Measurements from ENCODE around the gene ZIC4. TPM values are rescaled to one million over a fixed set of nuclear protein-coding genes. Genes with fewer than 3 reads are reported as not detected.

The ZIC4 gene
- total and polyA plus RNA-seq, 10 donors: not detected

GRCh38 chr3:147356909-147357900 is 49.1 kb downstream of the ZIC4 start:
- Histone ChIP-seq H3K27me3 (replicated peaks in 1 of 7) (peaks cover 8 to 98% (median 94%) of the 10 kb centered on the region in 7 donors), H3K4me3 (no peak overlapping the region), H3K27ac (no peak overlapping the region), H3K9me3 (peaks cover 0 to 3% (median 0%) of the 10 kb centered on the region in 8 donors), H3K4me1 (no peaks in the 10 kb centered on the region), H3K36me3 (no peaks in the 10 kb centered on the region)
- intact Hi-C loops (cut with DNase I; ENCODE audit: low total_unique reads): no loop called here
- DNase-seq: no peak
- TF ChIP-seq CTCF (IDR thresholded peaks at IDR 0.05 in 8 of 11, conservative IDR thresholded peaks at IDR 0.05 in 3 of 11): no peak
- TF ChIP-seq POLR2AphosphoS5 (IDR thresholded peaks at IDR 0.05): no peak
- TF ChIP-seq POLR2A (IDR thresholded peaks at IDR 0.05): no peak
- WGBS, 5 donors: 8 to 16% (median 9%) methylated on average over 29 of the region's 29 CpGs

GRCh38 chr3:147356145-147356908 is 50.0 kb downstream of the ZIC4 start:
- intact Hi-C loops (cut with DNase I; ENCODE audit: low total_unique reads): no loop called here
- H3K4me1 ChIP-seq: no peaks in the 10 kb centered on the region
- peaks cover 0 to 3% (median 0%) of the 10 kb centered on the region in 8 donors for H3K9me3 ChIP-seq
- no peaks in the 10 kb centered on the region for H3K36me3 ChIP-seq
- WGBS, 5 donors: 3 to 8% (median 5%) methylated on average over 26 of the region's 26 CpGs
- no peak overlapping the region for H3K27ac ChIP-seq
- peaks cover 8 to 95% (median 89%) of the 10 kb centered on the region in 7 donors for H3K27me3 ChIP-seq (replicated peaks in 1 of 7)
- no peak for DNase-seq
- H3K4me3 ChIP-seq: no peak overlapping the region
- TF ChIP-seq POLR2A (IDR thresholded peaks at IDR 0.05): no peak
- no peak for TF ChIP-seq CTCF (IDR thresholded peaks at IDR 0.05 in 8 of 11, conservative IDR thresholded peaks at IDR 0.05 in 3 of 11)
- no peak for TF ChIP-seq POLR2AphosphoS5 (IDR thresholded peaks at IDR 0.05)

GRCh38 chr3:147355753-147356090 is 50.6 kb downstream of the ZIC4 start:
- no peak for DNase-seq
- H3K9me3 ChIP-seq: peaks cover 0 to 3% (median 0%) of the 10 kb centered on the region in 8 donors
- H3K27ac ChIP-seq: no peak overlapping the region
- H3K4me1 ChIP-seq: no peaks in the 10 kb centered on the region
- H3K27me3 ChIP-seq (replicated peaks in 1 of 7): peaks cover 8 to 94% (median 83%) of the 10 kb centered on the region in 7 donors
- no peak for TF ChIP-seq CTCF (IDR thresholded peaks at IDR 0.05 in 8 of 11, conservative IDR thresholded peaks at IDR 0.05 in 3 of 11)
- TF ChIP-seq POLR2A (IDR thresholded peaks at IDR 0.05): no peak
- TF ChIP-seq POLR2AphosphoS5 (IDR thresholded peaks at IDR 0.05): no peak
- H3K36me3 ChIP-seq: no peaks in the 10 kb centered on the region
- H3K4me3 ChIP-seq: no peak overlapping the region
- intact Hi-C loops (cut with DNase I; ENCODE audit: low total_unique reads): no loop called here
- WGBS, 5 donors: 5 to 10% (median 7%) methylated on average over 4 of the region's 4 CpGs
